Left ventricle myocardium inferior (tissue), 1 donor: ENCODE results near the gene ZNF277. TPM values are rescaled to one million over a fixed set of nuclear protein-coding genes. Genes with fewer than 3 reads are reported as not detected.

ENCODE experiments used
- DNase-seq: peaks from one replicate; pipeline ENCODE4 v3.0.0-alpha.2; 2020
- H3K27ac ChIP-seq: fragments of 200-600 bp; replicated peaks from 2 replicates; pipeline ENCODE4 v1.8.0; 2021
- H3K27me3 ChIP-seq: fragments of 200-600 bp; 2 replicates; pipeline ENCODE4 v1.8.0; 2021; ENCODE audit warnings: low read depth
- H3K36me3 ChIP-seq: fragments of 200-600 bp; 2 replicates; pipeline ENCODE4 v1.8.0; 2021
- H3K4me1 ChIP-seq: fragments of 200-600 bp; 2 replicates; pipeline ENCODE4 v1.8.0; 2021
- H3K4me3 ChIP-seq: fragments of 200-600 bp; 2 replicates; pipeline ENCODE4 v1.8.0; 2021; ENCODE audit warnings: mild to moderate bottlenecking, moderate library complexity
- H3K9me3 ChIP-seq: fragments of 200-600 bp; replicated peaks from 2 replicates; pipeline ENCODE4 v1.8.0; 2021
- intact Hi-C: fragments of 100-400 bp; cut with micrococcal nuclease; formaldehyde crosslinking; loops from one replicate; pipeline ENCODE4 v1.11.0; 2022
- total RNA-seq: library from RNA; stranded (reverse); fragmentation: NEBNext Ultra II Directional; extraction: Animal tissue kit (Norgen Biotek cat#: 25700); gene quantifications from one replicate; pipeline ENCODE4 v1.2.1, GENCODE V29; 2021
- TF ChIP-seq, protein P1 (sequence below): fragments of 200-600 bp; IDR thresholded peaks from 2 replicates; pipeline ENCODE4 v1.8.0; 2021; ENCODE audit warnings: antibody characterized with exemption, mild to moderate bottlenecking, borderline replicate concordance
- donor health status: DM: no; HTN: yes; CAD: no; lungs with severe emphysema.

The ZNF277 gene
- total RNA-seq, 1 donor from 2014 or later, result 14.6 TPM

GRCh38 chr7:112322070-112322469, 115.6 kb downstream of the ZNF277 start:
- Histone ChIP-seq H3K27ac (no peak overlapping the region), H3K36me3 (peaks cover 60% of the 10 kb centered on the region)

DNA sequence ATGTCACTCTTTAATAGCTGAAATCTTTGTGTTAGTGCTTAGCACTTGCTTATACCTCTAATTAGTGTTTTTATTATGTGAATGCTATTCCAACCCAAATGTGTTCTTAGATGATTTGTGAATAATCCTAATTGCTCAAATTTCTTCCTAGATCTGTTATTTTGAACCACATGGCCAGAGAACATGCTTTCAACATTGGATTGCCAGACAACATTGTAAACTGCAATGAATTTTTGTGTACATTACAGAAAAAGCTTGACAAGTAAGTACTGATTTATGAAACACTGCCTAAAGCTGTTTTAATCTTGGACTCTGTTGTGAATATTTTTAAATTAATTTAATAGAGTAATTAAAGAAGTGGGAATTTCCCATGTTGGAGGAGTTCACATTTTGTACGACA, 121.1 kb downstream of the ZNF277 start:
- Histone ChIP-seq H3K4me3 (no peak overlapping the region), H3K27me3 (no peaks in the 10 kb centered on the region), H3K9me3 (no peaks in the 10 kb centered on the region), H3K4me1 (no peaks in the 10 kb centered on the region), H3K27ac (no peak overlapping the region), H3K36me3 (peaks cover 37% of the 10 kb centered on the region)
- TF ChIP-seq, protein P1, sequence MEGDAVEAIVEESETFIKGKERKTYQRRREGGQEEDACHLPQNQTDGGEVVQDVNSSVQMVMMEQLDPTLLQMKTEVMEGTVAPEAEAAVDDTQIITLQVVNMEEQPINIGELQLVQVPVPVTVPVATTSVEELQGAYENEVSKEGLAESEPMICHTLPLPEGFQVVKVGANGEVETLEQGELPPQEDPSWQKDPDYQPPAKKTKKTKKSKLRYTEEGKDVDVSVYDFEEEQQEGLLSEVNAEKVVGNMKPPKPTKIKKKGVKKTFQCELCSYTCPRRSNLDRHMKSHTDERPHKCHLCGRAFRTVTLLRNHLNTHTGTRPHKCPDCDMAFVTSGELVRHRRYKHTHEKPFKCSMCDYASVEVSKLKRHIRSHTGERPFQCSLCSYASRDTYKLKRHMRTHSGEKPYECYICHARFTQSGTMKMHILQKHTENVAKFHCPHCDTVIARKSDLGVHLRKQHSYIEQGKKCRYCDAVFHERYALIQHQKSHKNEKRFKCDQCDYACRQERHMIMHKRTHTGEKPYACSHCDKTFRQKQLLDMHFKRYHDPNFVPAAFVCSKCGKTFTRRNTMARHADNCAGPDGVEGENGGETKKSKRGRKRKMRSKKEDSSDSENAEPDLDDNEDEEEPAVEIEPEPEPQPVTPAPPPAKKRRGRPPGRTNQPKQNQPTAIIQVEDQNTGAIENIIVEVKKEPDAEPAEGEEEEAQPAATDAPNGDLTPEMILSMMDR, result no peak
- DNase-seq, result no peak
- intact Hi-C loops, result no loop called here

More at GRCh38 chr7:112322070-112322469, 115.6 kb downstream of the ZNF277 start:
- Histone ChIP-seq H3K4me1 (no peaks in the 10 kb centered on the region), H3K9me3 (peaks cover 9% of the 10 kb centered on the region), H3K4me3 (no peak overlapping the region), H3K27me3 (no peaks in the 10 kb centered on the region)
- no peak for DNase-seq
- TF ChIP-seq, protein P1, result no peak
- intact Hi-C loops, result no loop called here

DNA sequence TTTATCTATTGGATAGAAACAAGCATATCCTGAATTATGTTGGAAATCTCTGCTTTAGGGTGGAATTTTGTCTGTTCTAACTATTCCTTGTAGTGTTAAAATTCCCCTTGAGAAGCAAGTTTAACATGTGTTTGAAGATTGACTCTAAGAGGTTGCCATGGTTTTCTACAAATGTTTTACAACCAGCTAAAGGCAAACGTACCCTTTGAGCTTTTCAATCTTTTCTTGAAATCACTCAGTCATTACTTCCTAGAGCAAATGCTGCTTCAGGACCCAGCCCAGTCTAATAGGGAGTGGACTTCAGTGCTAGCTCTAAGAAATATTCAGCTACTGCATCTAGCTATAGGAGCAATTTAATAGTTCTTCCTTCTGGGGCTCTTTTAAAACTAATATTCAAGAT, 125.0 kb downstream of the ZNF277 start:
- H3K36me3 ChIP-seq, result peaks cover 27% of the 10 kb centered on the region
- H3K9me3 ChIP-seq, result no peaks in the 10 kb centered on the region
- intact Hi-C loops, result no loop called here
- H3K4me1 ChIP-seq, result peaks cover 4% of the 10 kb centered on the region
- TF ChIP-seq, protein P1, result no peak
- H3K27ac ChIP-seq, result no peak overlapping the region
- H3K27me3 ChIP-seq, result no peaks in the 10 kb centered on the region
- no peak for DNase-seq
- no peak overlapping the region for H3K4me3 ChIP-seq

DNA sequence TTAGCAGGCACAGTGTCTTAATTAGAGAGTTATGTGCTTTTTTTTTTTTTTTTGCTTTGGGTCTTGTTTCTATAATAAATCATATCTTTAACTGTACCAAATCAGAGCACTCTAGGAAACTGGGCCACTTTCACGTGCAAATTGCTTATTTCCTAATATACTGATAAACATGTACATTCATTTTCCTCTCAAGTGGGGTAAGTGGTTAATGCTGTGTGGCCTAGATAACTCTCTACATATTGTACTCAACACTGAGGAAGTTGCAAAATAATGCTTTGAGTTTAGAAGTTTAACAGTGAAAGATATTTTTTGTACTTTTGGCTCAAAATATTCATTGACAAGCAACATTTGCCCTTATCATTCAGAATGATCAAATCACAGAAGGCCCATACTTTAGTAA, 127.9 kb downstream of the ZNF277 start:
- no peak for DNase-seq
- no peak overlapping the region for H3K27ac ChIP-seq
- no peak overlapping the region for H3K4me3 ChIP-seq
- TF ChIP-seq, protein P1, result no peak
- H3K4me1 ChIP-seq, result peaks cover 9% of the 10 kb centered on the region
- intact Hi-C loops, result no loop called here
- no peaks in the 10 kb centered on the region for H3K9me3 ChIP-seq
- no peaks in the 10 kb centered on the region for H3K27me3 ChIP-seq
- peaks cover 27% of the 10 kb centered on the region for H3K36me3 ChIP-seq

- Histone ChIP-seq H3K4me1 (peaks cover 9% of the 10 kb centered on the region), H3K27ac (no peak overlapping the region), H3K4me3 (no peak overlapping the region), H3K36me3 (peaks cover 40% of the 10 kb centered on the region), H3K9me3 (no peaks in the 10 kb centered on the region), H3K27me3 (no peaks in the 10 kb centered on the region)
- DNase-seq, result no peak
- TF ChIP-seq, protein P1, result no peak
- intact Hi-C loops, result no loop called here
Measured at GRCh38 chr7:112336261-112336660, 129.8 kb downstream of the ZNF277 start.
